PFSK-1 (cell line): Measurements from ENCODE around the gene TYROBP.

ENCODE experiments used
- POLR2AphosphoS5 ChIP-seq: IDR thresholded peaks from 2 replicates; pipeline ENCODE4 v1.6.1; 2012; ENCODE audit warnings: low read depth, mild to moderate bottlenecking, control low read depth, low read length, moderate library complexity
- TF ChIP-seq, protein P1 (sequence below), 2 experiments: IDR thresholded peaks; 2 replicates each; pipeline versions ENCODE4 v1.6.1 to v1.8.0; 2011 to 2012; ENCODE audit warnings: low read depth in 2 of 2, low read length in 2 of 2, control low read depth in 1 of 2, inconsistent platforms in 1 of 2, mild to moderate bottlenecking in 1 of 2, moderate library complexity in 1 of 2; ENCODE audit not compliant: insufficient read depth in 1 of 2

- TF ChIP-seq POLR2AphosphoS5: no peak
- TF ChIP-seq, protein P1, sequence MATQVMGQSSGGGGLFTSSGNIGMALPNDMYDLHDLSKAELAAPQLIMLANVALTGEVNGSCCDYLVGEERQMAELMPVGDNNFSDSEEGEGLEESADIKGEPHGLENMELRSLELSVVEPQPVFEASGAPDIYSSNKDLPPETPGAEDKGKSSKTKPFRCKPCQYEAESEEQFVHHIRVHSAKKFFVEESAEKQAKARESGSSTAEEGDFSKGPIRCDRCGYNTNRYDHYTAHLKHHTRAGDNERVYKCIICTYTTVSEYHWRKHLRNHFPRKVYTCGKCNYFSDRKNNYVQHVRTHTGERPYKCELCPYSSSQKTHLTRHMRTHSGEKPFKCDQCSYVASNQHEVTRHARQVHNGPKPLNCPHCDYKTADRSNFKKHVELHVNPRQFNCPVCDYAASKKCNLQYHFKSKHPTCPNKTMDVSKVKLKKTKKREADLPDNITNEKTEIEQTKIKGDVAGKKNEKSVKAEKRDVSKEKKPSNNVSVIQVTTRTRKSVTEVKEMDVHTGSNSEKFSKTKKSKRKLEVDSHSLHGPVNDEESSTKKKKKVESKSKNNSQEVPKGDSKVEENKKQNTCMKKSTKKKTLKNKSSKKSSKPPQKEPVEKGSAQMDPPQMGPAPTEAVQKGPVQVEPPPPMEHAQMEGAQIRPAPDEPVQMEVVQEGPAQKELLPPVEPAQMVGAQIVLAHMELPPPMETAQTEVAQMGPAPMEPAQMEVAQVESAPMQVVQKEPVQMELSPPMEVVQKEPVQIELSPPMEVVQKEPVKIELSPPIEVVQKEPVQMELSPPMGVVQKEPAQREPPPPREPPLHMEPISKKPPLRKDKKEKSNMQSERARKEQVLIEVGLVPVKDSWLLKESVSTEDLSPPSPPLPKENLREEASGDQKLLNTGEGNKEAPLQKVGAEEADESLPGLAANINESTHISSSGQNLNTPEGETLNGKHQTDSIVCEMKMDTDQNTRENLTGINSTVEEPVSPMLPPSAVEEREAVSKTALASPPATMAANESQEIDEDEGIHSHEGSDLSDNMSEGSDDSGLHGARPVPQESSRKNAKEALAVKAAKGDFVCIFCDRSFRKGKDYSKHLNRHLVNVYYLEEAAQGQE (IDR thresholded peaks at IDR 0.05; ENCODE audit: insufficient read depth in 1 of 2, low read depth in 2 of 2, low read length in 2 of 2): no peak
Observed at GRCh38 chr19:35946203-35946602, 38.1 kb upstream of the TYROBP start.
